Medulla oblongata (tissue), 1 donor: Measurements from ENCODE around the gene ZBTB7C.

Experiments used
- DNase-seq: peaks from one replicate; pipeline ENCODE4 v3.0.0-alpha.2; 2015; ENCODE audit errors: extremely low spot score

ZBTB7C gene

GRCh38 chr18:48061781-48062570, 347.2 kb downstream of the ZBTB7C start:
- DNase-seq = no peak

GRCh38 chr18:48060970-48061369, 348.2 kb downstream of the ZBTB7C start:
- DNase-seq = no peak

GRCh38 chr18:48060346-48060745, 348.8 kb downstream of the ZBTB7C start:
- DNase-seq = no peak

GRCh38 chr18:48059455-48060010, 349.6 kb downstream of the ZBTB7C start:
- no peak for DNase-seq

- no peak for DNase-seq
Observed at GRCh38 chr18:48058486-48058885, 350.7 kb downstream of the ZBTB7C start.

- no peak for DNase-seq
Observed at GRCh38 chr18:48057018-48057417, 352.2 kb downstream of the ZBTB7C start.

GRCh38 chr18:48055351-48055750, 353.8 kb downstream of the ZBTB7C start:
- DNase-seq = no peak

- no peak for DNase-seq
Observed at GRCh38 chr18:48053881-48054816, 355.0 kb downstream of the ZBTB7C start.

GRCh38 chr18:48052842-48053241, 356.3 kb downstream of the ZBTB7C start:
- no peak for DNase-seq

- no peak for DNase-seq
Observed at GRCh38 chr18:48051945-48052840, 357.0 kb downstream of the ZBTB7C start.

GRCh38 chr18:48050176-48050575, 359.0 kb downstream of the ZBTB7C start:
- DNase-seq = no peak

GRCh38 chr18:48049757-48050156, 359.4 kb downstream of the ZBTB7C start:
- DNase-seq = peak; percentile 34

- DNase-seq = no peak
Observed at GRCh38 chr18:48048251-48048650, 360.9 kb downstream of the ZBTB7C start.

GRCh38 chr18:48046843-48047242, 362.3 kb downstream of the ZBTB7C start:
- no peak for DNase-seq

GRCh38 chr18:48045744-48046143, 363.4 kb downstream of the ZBTB7C start:
- no peak for DNase-seq

- no peak for DNase-seq
Observed at GRCh38 chr18:48044944-48045343, 364.2 kb downstream of the ZBTB7C start.

- no peak for DNase-seq
Observed at GRCh38 chr18:48043166-48043565, 366.0 kb downstream of the ZBTB7C start.

- no peak for DNase-seq
Observed at GRCh38 chr18:48042431-48042830, 366.8 kb downstream of the ZBTB7C start.

GRCh38 chr18:48040457-48041110, 368.6 kb downstream of the ZBTB7C start:
- no peak for DNase-seq

- no peak for DNase-seq
Observed at GRCh38 chr18:48039769-48040215, 369.4 kb downstream of the ZBTB7C start.

- no peak for DNase-seq
Observed at GRCh38 chr18:48038636-48039035, 370.5 kb downstream of the ZBTB7C start.
